Mesothelial cell of epicardium (in vitro differentiated cells): ENCODE results near the gene SPATS2L. TPM values are rescaled to one million over a fixed set of nuclear protein-coding genes. Genes with fewer than 3 reads are reported as not detected.

Source experiments
- DNase-seq, 2 experiments: peaks; one replicate each; pipeline ENCODE4 v3.0.0; 2021; ENCODE audit warnings: low spot score in 2 of 2; ENCODE audit not compliant: unreplicated experiment in 2 of 2
- H3K27ac Mint-ChIP-seq: 2 replicates; pipeline ENCODE4 v1.8.0; 2021; ENCODE audit warnings: mixed read lengths
- H3K27me3 Mint-ChIP-seq: 2 replicates; pipeline ENCODE4 v1.8.0; 2021; ENCODE audit warnings: low read depth, mixed read lengths
- H3K36me3 Mint-ChIP-seq: 2 replicates; pipeline ENCODE4 v1.8.0; 2021; ENCODE audit warnings: mixed read lengths
- H3K4me1 Mint-ChIP-seq: 2 replicates; pipeline ENCODE4 v1.8.0; 2021; ENCODE audit warnings: mixed read lengths
- H3K4me3 Mint-ChIP-seq: 2 replicates; pipeline ENCODE4 v1.8.0; 2021; ENCODE audit warnings: mild to moderate bottlenecking, moderate library complexity, mixed read lengths
- H3K9me3 Mint-ChIP-seq: 2 replicates; pipeline ENCODE4 v1.8.0; 2021; ENCODE audit warnings: mixed read lengths
- total RNA-seq: library from RNA; stranded (reverse); gene quantifications from 3 replicates; pipeline ENCODE4 v1.2.1, GENCODE V29; 2021
- TF ChIP-seq, protein P1 (sequence below): fragments of 200-600 bp; sonication (generic); IDR thresholded peaks from one replicate; pipeline ENCODE4 v1.5.0; 2021; ENCODE audit warnings: antibody characterized with exemption; ENCODE audit not compliant: unreplicated experiment

Gene SPATS2L
- total RNA-seq, 1 donor from 2014 or later: 84.8 TPM

DNA sequence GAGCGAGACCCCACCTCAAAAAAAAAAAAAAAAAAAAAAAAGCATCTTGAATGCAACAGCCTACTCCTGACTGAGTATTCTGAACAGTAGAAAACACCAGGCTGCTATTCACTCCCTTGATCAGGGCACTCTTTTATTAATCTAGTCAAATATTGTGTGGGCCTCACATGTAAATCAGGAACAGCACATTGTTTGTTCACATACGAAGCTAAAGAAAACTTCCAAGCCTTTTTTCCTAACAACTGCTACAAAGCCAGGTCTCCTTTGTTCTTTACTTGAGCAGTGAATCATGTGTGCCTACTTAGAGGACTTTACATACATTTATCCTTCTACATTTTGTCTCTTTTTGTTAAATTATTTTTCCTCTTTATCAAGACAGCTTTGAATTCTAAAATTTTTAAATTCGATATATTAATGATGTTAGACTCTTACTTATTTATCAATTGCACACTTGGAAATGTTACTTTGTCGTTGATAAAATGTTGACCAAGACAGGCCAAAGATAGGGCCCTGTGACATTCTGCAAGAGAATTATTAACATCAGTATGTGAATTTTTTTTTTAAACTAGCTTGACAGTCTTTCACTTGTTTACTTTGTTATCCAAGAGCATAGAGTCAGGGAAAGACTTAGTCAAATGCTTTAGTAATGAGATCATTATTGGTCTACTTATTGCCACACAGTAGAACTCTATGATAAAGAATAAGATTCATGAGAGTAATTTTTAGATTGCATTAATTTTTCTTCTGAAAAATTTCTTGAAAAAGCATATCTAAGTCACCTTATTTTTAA is 13.2 kb downstream of the SPATS2L start:
- no peak for DNase-seq

DNA sequence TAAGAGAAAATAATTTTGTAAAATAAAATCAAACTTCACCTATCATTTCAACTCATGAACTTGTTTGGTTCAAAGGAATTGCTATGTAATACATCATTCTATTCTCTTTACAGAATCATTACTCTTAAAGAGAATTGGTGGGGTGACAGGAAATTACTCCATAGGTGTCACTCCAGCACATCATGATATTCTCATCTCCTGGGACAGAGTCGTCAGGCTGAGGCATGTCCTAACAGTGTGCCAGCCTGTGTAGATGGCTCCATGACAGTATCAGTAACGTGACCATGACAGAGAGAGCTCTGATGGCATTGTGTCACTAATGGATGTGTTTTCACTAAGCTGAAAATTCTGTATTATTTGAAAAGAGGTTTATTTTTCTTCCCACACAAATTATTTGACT is 13.9 kb downstream of the SPATS2L start:
- Mint-ChIP-seq H3K27me3 (no peaks in the 10 kb centered on the region), H3K27ac (peak overlapping the region; percentile 94), H3K36me3 (no peaks in the 10 kb centered on the region), H3K4me1 (peaks cover 70% of the 10 kb centered on the region), H3K9me3 (no peaks in the 10 kb centered on the region), H3K4me3 (no peak overlapping the region)
- TF ChIP-seq, protein P1, sequence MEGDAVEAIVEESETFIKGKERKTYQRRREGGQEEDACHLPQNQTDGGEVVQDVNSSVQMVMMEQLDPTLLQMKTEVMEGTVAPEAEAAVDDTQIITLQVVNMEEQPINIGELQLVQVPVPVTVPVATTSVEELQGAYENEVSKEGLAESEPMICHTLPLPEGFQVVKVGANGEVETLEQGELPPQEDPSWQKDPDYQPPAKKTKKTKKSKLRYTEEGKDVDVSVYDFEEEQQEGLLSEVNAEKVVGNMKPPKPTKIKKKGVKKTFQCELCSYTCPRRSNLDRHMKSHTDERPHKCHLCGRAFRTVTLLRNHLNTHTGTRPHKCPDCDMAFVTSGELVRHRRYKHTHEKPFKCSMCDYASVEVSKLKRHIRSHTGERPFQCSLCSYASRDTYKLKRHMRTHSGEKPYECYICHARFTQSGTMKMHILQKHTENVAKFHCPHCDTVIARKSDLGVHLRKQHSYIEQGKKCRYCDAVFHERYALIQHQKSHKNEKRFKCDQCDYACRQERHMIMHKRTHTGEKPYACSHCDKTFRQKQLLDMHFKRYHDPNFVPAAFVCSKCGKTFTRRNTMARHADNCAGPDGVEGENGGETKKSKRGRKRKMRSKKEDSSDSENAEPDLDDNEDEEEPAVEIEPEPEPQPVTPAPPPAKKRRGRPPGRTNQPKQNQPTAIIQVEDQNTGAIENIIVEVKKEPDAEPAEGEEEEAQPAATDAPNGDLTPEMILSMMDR: no peak
- DNase-seq: no peak

More for the DNA sequence above, 13.2 kb downstream of the SPATS2L start:
- Mint-ChIP-seq H3K4me3 (no peak overlapping the region), H3K27me3 (no peaks in the 10 kb centered on the region), H3K36me3 (no peaks in the 10 kb centered on the region), H3K4me1 (peaks cover 70% of the 10 kb centered on the region), H3K9me3 (no peaks in the 10 kb centered on the region), H3K27ac (peak overlapping the region; percentile 94)
- TF ChIP-seq, protein P1: no peak

DNA sequence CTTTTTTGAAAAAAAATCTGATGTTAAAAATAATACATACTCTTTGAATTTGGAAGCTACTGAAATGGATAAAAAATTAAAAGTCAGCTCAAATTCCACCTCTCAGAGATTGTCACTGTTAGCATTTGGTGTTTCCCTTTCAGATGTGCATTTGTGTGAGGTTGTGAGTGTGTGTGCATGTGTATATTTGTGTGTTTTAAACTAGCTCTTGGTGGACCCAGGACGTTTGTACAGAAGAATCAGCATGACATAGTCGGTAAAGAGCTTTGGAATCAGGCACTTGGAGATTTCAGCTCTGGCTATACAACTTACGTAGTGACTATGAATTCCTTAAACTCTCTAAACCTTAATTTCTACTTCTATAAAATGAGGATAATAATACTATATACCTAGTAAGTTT is 14.5 kb downstream of the SPATS2L start:
- TF ChIP-seq, protein P1: no peak
- H3K27ac Mint-ChIP-seq: peak overlapping the region; percentile 58
- H3K27me3 Mint-ChIP-seq: no peaks in the 10 kb centered on the region
- H3K36me3 Mint-ChIP-seq: no peaks in the 10 kb centered on the region
- H3K4me1 Mint-ChIP-seq: peaks cover 69% of the 10 kb centered on the region
- no peak for DNase-seq
- H3K4me3 Mint-ChIP-seq: no peak overlapping the region
- no peaks in the 10 kb centered on the region for H3K9me3 Mint-ChIP-seq

DNA sequence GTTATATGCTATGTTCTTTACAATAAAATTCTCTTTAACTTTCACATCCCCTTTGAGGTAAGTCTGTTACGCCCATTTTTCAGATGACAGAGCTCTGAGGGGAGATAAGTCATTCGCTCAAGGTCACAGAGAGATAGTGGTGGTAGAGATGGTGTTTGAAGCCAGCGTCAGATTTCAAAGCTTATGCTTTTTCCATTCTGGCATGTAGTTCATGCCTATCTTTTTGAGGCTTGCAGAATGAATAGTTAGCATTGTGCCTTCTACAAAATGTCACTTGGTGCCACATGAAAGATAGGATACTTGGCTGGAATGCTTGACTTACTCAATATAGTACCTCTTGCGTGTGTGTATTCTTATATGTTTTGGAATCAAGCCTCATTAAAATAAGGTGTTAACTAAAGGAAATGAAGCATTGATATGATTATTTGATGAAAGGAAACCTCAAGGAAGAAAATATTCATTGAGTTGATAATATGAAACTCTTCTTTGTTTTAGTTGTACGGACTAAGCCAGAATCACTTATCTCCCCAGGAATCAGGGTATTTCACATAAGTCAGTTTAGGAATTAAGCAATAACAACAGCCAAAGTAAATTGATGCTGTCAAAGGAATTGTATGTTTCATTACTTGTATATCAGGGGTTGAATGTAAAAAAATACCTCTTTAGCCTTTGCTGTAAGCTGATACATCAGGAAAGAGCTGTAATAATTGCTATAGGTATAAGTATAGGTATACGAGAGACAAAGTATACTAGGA is 15.5 kb downstream of the SPATS2L start:
- Mint-ChIP-seq H3K27ac (peak overlapping the region; percentile 80), H3K36me3 (no peaks in the 10 kb centered on the region), H3K4me3 (no peak overlapping the region), H3K9me3 (no peaks in the 10 kb centered on the region), H3K27me3 (no peaks in the 10 kb centered on the region), H3K4me1 (peaks cover 61% of the 10 kb centered on the region)
- DNase-seq: no peak
- TF ChIP-seq, protein P1: no peak

DNA sequence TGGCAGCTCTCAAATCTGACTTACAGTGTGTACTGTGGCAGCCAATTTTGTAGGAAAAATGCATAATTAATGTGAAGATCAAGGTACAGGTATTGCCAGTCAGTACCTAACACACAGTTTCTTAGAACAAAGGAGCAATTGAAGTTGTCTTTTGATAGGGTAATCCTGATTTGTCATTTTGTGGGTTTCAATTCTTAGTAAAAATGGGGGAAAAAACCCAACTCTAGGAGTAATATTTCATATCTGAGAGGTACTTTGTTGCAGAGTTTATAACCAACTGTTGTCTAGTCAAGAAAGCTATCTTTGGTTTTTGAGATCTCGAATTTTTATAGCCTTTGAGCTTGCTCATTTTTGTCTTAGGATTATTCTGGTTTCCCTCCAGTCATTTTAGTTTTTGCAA is 16.1 kb downstream of the SPATS2L start:
- Mint-ChIP-seq H3K27me3 (no peaks in the 10 kb centered on the region), H3K27ac (peak overlapping the region; percentile 80), H3K9me3 (no peaks in the 10 kb centered on the region), H3K4me1 (peaks cover 54% of the 10 kb centered on the region), H3K4me3 (no peak overlapping the region), H3K36me3 (no peaks in the 10 kb centered on the region)
- TF ChIP-seq, protein P1: no peak
- DNase-seq: no peak
